Natural killer cell (primary cell): Measurements from ENCODE around the gene SUDS3. TPM values are rescaled to one million over a fixed set of nuclear protein-coding genes. Genes with fewer than 3 reads are reported as not detected.

Experiments used
- ATAC-seq, 3 donors: fragments of 150-1000 bp in 2 of 3; fragments of 200-7000 bp in 1 of 3; cut with Tn5 transposase; 1 replicate in 1 of 3; 2 replicates in 2 of 3; pipeline ENCODE4 v1.10.0; 2021; ENCODE audit warnings: mild to moderate bottlenecking in 2 of 3, moderate library complexity in 2 of 3
- DNase-seq, 2 donors: peaks; one replicate each; pipeline versions ENCODE4 v3.0.0 to v3.0.0-alpha.2; 2013 to 2021; ENCODE audit warnings: mixed read lengths in 1 of 2
- H3K27ac ChIP-seq: one replicate; pipeline ENCODE4 v1.5.1; 2013; ENCODE audit warnings: mild to moderate bottlenecking, low read length
- H3K27me3 ChIP-seq: one replicate; pipeline ENCODE4 v1.6.1; 2013; ENCODE audit warnings: low read length; ENCODE audit not compliant: control insufficient read depth, insufficient read depth
- H3K36me3 ChIP-seq: one replicate; pipeline ENCODE4 v1.6.1; 2013; ENCODE audit warnings: low read length; ENCODE audit not compliant: control insufficient read depth, insufficient read depth
- H3K4me1 ChIP-seq: one replicate; pipeline ENCODE4 v1.6.1; 2013; ENCODE audit warnings: low read length; ENCODE audit not compliant: control insufficient read depth, insufficient read depth
- H3K4me3 ChIP-seq: one replicate; pipeline ENCODE4 v1.5.1; 2013; ENCODE audit warnings: low read length
- H3K9me3 ChIP-seq: one replicate; pipeline ENCODE4 v1.6.1; 2013; ENCODE audit warnings: low read length; ENCODE audit not compliant: control insufficient read depth, insufficient read depth
- H3K27ac Mint-ChIP-seq, 2 donors: one replicate each; pipeline ENCODE4 v1.8.0; 2022; ENCODE audit warnings: mild to moderate bottlenecking in 2 of 2, mixed read lengths in 2 of 2, moderate library complexity in 1 of 2
- H3K27me3 Mint-ChIP-seq, 2 donors: one replicate each; pipeline ENCODE4 v1.8.0; 2022; ENCODE audit warnings: low read depth in 2 of 2, mixed read lengths in 2 of 2
- H3K36me3 Mint-ChIP-seq: one replicate; pipeline ENCODE4 v1.8.0; 2022; ENCODE audit warnings: mixed read lengths
- H3K4me1 Mint-ChIP-seq, 2 donors: one replicate each; pipeline ENCODE4 v1.8.0; 2022; ENCODE audit warnings: mixed read lengths in 2 of 2
- H3K4me3 Mint-ChIP-seq: one replicate; pipeline ENCODE4 v1.8.0; 2022; ENCODE audit warnings: mild to moderate bottlenecking, moderate library complexity, mixed read lengths
- H3K9me3 Mint-ChIP-seq, 2 donors: one replicate each; pipeline ENCODE4 v1.8.0; 2022; ENCODE audit warnings: mixed read lengths in 2 of 2
- WGBS: methylation state at CpG from one replicate; pipeline ENCODE4 v1.1.7; 2013; ENCODE audit warnings: missing lambda C conversion rate; ENCODE audit not compliant: insufficient coverage; 5-methylcytosine and 5-hydroxymethylcytosine counted together
- intact Hi-C: fragments of 100-400 bp; cut with micrococcal nuclease; formaldehyde crosslinking; loops from one replicate; pipeline ENCODE4 v1.14.2; 2022
- total RNA-seq, 4 donors: library from RNA; stranded (reverse); fragments of 120-200 nt in 1 of 4; gene quantifications; one replicate each; pipeline versions ENCODE4 v1.2.3 to v1.2.4, GENCODE V29; 2013 to 2022
- TF ChIP-seq, protein P1 (sequence below): fragments of 200-600 bp; IDR thresholded peaks from one replicate; pipeline ENCODE4 v1.8.0; 2022; ENCODE audit warnings: antibody characterized with exemption

Gene SUDS3
- total RNA-seq, 3 donors from 2014 or later (not counting 1 experiment from before 2014, with no cell fraction given): 27.5 to 40.3 (median 35.7) TPM

DNA sequence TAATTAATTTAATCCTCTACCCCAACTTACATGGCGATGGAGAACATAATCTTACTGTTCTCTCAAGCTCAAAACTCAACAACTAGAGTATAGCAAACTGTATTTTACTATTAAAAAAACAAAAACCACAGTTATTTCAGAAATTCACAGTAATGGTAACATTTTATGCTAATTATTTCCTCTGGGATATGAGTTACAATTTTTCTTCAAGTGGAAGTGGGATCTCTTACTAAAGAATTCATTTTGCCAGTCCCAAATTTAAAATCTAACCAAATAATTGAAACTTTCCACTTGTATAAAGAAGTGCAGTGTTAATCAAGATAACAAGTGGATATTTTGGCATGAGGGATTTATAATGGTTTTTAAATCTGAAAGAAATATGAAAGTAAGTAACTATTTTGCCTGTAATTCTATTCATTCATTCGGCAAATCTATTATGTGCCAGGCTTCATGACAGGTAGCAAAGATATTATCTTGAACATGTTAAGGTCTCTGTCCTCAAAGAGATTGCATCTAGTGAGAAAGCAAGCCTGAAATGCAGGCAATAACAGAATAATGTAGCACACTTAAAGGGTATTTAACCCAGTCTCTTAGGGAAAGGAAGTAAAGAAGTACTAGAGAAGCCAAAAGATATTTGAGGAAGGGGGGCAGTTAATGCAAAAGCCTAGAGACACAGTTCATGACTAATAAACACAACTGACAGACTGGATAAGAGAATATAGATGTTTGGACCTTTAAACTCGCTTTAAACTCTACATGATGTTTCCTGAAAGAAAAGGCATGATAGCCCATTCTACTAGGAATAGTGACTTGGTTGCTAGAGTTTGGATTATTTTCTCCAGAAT, 47.6 kb upstream of the SUDS3 start:
- ATAC-seq: no peak
- no peak for DNase-seq
- no peaks in the 10 kb centered on the region for H3K9me3 Mint-ChIP-seq
- no peak overlapping the region for H3K27ac ChIP-seq
- TF ChIP-seq, protein P1, sequence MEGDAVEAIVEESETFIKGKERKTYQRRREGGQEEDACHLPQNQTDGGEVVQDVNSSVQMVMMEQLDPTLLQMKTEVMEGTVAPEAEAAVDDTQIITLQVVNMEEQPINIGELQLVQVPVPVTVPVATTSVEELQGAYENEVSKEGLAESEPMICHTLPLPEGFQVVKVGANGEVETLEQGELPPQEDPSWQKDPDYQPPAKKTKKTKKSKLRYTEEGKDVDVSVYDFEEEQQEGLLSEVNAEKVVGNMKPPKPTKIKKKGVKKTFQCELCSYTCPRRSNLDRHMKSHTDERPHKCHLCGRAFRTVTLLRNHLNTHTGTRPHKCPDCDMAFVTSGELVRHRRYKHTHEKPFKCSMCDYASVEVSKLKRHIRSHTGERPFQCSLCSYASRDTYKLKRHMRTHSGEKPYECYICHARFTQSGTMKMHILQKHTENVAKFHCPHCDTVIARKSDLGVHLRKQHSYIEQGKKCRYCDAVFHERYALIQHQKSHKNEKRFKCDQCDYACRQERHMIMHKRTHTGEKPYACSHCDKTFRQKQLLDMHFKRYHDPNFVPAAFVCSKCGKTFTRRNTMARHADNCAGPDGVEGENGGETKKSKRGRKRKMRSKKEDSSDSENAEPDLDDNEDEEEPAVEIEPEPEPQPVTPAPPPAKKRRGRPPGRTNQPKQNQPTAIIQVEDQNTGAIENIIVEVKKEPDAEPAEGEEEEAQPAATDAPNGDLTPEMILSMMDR: no peak
- H3K4me1 Mint-ChIP-seq: peaks cover 53 to 57% of the 10 kb centered on the region in 2 donors
- peaks cover 7% of the 10 kb centered on the region for H3K4me1 ChIP-seq
- peaks cover 2% of the 10 kb centered on the region for H3K36me3 ChIP-seq
- no peak overlapping the region for H3K4me3 ChIP-seq
- 85% methylated on average over 2 of the region's 3 CpGs for WGBS
- H3K4me3 Mint-ChIP-seq: no peak overlapping the region
- peak overlapping the region; percentile 37 to 41 for H3K27ac Mint-ChIP-seq
- intact Hi-C loops: no loop called here
- no peaks in the 10 kb centered on the region for H3K27me3 Mint-ChIP-seq
- no peaks in the 10 kb centered on the region for H3K27me3 ChIP-seq
- no peaks in the 10 kb centered on the region for H3K36me3 Mint-ChIP-seq
- H3K9me3 ChIP-seq: no peaks in the 10 kb centered on the region

DNA sequence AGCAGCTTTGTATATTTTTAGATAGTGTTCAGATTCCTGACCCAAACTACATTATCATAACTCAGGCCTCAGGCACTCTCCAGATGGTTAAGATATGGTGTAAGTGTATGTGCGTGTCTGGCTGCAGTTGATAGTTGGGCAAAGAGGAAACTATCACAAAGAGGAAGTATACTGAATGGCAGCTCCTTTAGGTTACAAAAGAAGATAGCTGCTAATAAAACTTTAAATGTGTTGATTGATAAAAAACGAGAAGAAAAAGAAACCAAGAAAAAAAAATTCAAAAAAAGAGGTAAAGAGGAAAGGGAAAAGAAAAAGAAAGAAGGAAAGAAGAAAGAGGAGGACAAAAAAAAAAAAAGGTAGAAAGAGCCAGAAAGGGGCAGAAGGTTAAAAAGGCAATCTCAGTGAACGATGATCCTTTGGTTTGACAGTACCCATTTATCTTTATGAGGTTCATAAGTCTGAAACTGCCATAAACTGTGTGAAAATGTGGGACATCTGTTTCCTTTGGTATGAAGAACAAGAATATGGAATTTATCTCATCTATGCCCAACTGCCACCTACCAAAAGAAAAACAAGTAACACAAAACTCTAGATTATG, 45.8 kb upstream of the SUDS3 start:
- H3K9me3 ChIP-seq: no peaks in the 10 kb centered on the region
- peak overlapping the region; percentile 23 to 82 for H3K27ac Mint-ChIP-seq
- H3K4me1 Mint-ChIP-seq: peaks cover 49 to 60% of the 10 kb centered on the region in 2 donors
- intact Hi-C loops: no loop called here
- H3K9me3 Mint-ChIP-seq: no peaks in the 10 kb centered on the region
- H3K27me3 Mint-ChIP-seq: no peaks in the 10 kb centered on the region
- TF ChIP-seq, protein P1: no peak
- peak overlapping the region; percentile 30 for H3K27ac ChIP-seq
- H3K36me3 Mint-ChIP-seq: no peaks in the 10 kb centered on the region
- no peak overlapping the region for H3K4me3 ChIP-seq
- WGBS: 28% methylated on average over 3 of the region's 3 CpGs
- peak in 2 of 3 donors; percentile 66 to 83 for ATAC-seq
- peak overlapping the region; percentile 75 for H3K4me3 Mint-ChIP-seq
- DNase-seq: no peak
- peaks cover 7% of the 10 kb centered on the region for H3K4me1 ChIP-seq
- peaks cover 2% of the 10 kb centered on the region for H3K36me3 ChIP-seq
- H3K27me3 ChIP-seq: no peaks in the 10 kb centered on the region

DNA sequence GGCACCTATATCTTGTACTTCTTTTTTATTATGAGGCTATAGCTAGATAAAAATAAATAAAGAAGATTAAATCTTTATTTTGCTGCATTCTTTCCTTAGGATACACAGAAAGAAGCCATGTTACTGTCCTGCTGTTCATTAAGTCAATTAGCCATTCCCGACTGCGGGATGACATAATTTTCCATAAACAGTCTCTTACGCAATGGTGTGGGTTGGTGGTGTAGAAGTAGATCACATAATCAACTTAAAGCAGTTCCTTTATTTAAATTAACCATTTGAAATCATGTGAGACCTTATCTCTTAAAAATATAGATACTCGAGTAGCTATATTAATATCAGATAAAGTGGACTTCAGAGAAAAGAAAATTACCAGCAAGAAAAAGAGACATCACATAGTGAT, 43.8 kb upstream of the SUDS3 start:
- intact Hi-C loops: no loop called here
- H3K4me3 Mint-ChIP-seq: no peak overlapping the region
- H3K27ac ChIP-seq: no peak overlapping the region
- no peaks in the 10 kb centered on the region for H3K9me3 Mint-ChIP-seq
- H3K27me3 ChIP-seq: no peaks in the 10 kb centered on the region
- WGBS: no CpG with 5 or more reads among the region's 4 CpGs
- ATAC-seq (no peak), DNase-seq (no peak)
- peak overlapping the region; percentile 37 to 54 for H3K27ac Mint-ChIP-seq
- H3K36me3 ChIP-seq: no peaks in the 10 kb centered on the region
- TF ChIP-seq, protein P1: no peak
- H3K4me3 ChIP-seq: no peak overlapping the region
- H3K4me1 Mint-ChIP-seq: peaks cover 60 to 71% of the 10 kb centered on the region in 2 donors
- H3K36me3 Mint-ChIP-seq: no peaks in the 10 kb centered on the region
- H3K27me3 Mint-ChIP-seq: no peaks in the 10 kb centered on the region
- H3K4me1 ChIP-seq: peaks cover 7% of the 10 kb centered on the region
- H3K9me3 ChIP-seq: no peaks in the 10 kb centered on the region
